ENCODE measurements around the gene PELI2.

Gene PELI2

DNA sequence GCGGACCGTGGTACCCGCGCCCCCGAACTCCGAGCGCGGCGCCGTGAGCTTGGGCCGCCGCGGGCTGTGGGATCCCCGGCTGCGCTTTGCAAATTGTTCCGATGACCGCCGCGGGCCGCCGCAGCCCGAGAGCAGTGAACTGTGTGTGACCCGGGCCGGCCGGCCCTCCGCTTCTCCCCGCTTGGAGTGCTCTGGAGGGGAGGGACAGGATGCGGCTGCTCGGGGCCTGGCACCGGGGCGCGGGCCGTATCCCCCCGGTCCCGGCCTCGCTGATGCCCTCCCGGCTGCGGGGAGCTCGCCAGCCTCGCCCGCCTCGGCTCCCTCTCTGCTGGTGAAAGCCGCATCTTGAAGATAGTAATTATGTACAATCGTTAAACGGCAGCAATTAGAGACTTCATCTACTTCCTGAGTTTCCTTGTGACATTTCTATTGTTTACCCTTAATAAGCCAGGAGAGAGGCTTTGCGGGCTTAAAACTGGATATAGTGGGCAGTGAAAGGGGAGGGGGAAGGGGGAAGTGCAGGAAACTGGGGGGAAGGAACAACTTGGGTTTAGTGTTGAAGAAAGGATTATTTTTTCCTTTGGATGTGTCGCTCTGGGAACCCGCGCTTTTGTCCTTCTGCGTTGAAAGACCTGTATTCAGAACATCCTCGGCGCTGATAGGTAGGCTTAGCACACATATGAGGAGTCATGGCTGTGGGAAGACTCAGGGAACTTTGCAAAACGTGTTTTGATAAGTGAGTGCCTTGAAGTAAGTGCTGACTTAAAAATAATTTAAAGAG, 1.2 kb downstream of the PELI2 start:
- peak; percentile 69 for DNase-seq

DNA sequence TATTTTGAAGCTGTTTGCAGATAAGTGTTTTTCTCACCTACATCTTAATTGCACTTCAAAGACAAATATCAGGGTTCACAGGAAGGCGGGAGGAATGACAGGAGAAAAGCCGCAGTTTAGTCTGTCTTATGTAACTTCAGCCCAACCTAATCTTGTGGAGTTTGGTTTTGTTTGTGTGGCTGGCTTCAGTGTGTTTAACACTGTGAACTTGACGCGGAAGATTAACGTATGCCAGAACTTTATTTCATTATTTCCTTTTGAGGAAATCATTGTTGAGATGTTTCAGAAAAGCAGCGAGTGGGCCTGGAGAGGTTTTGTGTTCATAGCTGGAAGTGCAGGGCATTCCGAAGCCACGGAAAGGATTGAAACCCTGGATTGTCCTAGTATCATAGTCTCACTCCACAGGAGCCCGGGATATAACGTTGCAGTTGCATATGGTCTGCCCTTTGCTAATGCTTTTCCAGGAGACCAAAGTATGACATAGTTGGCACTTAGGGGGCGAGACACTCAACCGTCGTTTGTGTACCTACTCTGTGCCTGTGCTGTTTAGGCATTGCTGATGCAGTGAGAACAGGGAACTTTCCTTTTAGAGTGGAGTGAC, 2.0 kb downstream of the PELI2 start:
- DNase-seq, result peak; percentile 55

DNA sequence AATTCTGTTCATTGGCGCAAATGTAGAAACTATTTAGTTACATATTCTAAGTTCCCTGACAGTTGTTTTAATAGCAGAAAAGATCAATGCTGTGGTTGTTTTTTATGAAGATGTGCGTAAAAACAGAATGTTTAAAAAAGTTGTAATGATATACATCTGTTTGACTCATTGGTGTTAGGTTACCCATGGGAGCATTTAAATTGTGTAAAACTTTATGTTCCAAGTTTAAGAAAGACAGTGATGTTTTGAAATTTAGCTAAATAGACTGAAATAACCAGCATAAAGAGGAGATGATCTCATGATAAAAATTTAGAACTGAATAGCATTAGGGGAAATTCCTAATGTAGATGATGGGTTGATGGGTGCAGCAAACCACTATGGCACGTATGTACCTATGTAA, 3.6 kb downstream of the PELI2 start:
- no peak for DNase-seq

DNA sequence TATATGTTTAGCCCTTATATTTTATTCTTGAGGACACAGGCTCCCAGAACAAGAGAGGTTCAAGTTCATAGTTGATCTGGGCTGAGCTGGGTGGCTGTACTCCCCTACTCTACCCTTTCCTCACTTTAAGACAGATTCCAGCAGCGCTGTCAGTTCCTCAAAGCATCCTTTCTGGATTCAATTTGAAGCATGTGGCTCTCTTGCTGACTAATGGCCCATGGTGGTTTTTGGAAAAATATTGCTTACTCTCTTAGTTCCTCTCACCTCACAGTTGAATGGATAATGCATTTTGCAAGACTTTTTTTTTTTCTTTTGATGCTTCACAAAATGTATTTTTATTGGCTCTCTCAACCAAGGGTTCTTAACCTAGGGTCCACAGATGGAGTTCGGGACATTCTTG, 4.1 kb downstream of the PELI2 start:
- no peak for DNase-seq

DNA sequence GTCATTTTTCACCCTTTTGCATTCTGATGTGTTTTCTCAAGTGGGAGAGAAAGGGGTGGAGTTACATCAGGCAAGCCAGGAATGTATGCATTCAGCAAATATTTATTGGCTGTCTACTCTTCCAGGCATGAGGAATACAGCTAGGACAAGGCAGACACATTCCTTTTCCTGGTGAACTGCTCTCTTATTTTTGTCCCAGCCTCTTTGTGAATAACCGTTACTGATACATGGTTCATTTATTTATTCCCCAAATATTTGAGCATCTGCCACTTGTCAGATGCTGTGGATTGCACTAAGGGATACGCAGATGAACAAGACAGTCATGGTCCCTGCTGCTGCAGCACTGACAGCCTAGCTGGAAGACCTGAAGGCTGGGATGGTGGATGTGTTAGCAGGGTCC, 6.1 kb downstream of the PELI2 start:
- DNase-seq, result peak; percentile 23

- DNase-seq, result peak; percentile 64
These were observed 7.8 kb downstream of the PELI2 start for GRCh38 chr14:56125772-56126636.

- DNase-seq, result no peak
These were observed 8.4 kb downstream of the PELI2 start for GRCh38 chr14:56126637-56126913.

DNA sequence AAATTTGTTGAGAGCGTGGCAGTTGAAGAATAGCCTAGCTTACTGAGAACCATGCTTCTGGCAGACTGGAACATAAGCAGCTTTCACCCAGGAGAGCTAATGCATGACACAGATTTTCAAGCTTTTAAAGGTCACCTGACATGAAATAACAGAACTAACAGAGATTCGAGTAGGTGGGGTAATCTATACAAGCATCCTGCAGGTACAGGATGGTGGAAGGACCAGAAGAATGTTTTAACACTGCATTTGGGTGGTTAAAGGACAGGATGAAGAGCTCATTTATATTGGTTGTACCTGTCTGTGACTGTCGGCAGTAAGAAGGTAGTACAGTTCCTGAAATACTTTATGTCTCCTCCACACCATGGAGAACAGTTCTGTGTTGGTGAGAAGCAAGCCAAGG, 8.9 kb downstream of the PELI2 start:
- DNase-seq, result peak; percentile 26

- no peak for DNase-seq
These were observed 10.9 kb downstream of the PELI2 start for GRCh38 chr14:56129092-56129491.

DNA sequence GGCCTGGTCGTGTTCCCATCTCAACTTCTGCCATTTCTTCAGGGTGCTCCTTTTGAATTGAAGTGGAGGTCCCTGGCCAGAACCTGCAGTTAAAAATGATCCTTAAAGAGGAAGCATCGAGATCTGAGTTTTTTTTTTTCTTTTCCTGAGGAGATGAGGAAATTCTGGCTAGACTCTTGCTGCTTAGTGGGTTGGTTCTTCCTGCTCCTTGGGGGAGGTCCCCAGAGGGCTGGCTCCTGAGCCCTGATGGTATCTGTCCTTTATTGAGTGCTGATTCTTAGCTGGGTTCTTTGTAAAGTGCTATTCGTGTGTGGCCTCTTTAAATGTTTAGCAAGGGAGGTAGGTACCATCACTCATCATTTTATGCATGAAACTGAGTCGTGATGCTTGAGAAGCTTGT, 11.7 kb downstream of the PELI2 start:
- no peak for DNase-seq

GRCh38 chr14:56131004-56131864, 13.0 kb downstream of the PELI2 start:
- peak; percentile 55 for DNase-seq

DNA sequence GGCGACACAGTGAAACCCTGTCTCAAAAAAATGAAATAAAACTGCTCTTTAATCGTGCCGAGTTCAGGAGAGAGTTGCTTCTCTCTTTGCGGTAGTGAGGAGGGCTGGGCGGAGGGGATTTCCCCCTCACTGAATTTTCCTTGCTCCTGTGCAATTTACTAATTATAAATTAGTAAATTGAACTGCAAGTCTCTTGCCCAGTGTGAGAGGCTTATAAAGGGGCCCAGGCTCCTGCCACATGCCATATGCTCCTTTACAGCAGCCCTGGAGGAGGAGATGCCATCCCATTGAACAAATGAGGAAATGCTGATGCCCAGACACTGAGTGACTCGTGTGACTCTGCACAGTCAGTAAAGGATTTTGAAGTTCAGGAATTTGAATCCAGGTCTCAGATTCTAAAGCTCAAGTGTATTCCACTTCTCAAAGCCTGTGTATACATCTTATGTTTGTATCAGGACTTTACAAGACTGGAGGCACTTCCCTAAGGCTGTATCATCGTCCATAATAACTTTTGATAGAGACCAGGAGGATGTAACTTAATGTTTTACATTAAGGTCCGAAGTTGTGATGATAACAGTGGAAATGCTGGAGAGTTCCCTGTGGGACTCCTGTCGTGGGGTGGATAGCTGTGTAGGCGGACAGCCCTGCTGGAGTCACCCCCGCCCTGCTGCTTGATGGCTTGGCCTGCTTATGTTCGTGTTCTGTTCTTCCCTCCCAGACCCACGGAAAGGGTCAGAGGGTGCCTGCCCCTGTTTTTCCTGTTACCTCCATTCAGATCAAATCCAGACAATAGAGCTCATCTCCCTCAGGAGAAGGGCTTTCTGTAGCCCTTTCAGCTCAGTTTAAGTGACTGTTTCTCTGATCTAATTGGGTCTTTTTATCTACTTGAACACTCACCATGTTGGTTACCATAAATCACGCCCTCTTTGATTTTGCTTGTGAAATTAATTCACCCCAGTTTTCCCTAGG, 13.9 kb downstream of the PELI2 start:
- DNase-seq, result no peak

GRCh38 chr14:56133547-56133946, 15.3 kb downstream of the PELI2 start:
- DNase-seq, result peak; percentile 68

- no peak for DNase-seq
These were observed 16.8 kb downstream of the PELI2 start for GRCh38 chr14:56135001-56135400.

- DNase-seq, result no peak
These were observed 17.5 kb downstream of the PELI2 start for GRCh38 chr14:56135668-56136067.

DNA sequence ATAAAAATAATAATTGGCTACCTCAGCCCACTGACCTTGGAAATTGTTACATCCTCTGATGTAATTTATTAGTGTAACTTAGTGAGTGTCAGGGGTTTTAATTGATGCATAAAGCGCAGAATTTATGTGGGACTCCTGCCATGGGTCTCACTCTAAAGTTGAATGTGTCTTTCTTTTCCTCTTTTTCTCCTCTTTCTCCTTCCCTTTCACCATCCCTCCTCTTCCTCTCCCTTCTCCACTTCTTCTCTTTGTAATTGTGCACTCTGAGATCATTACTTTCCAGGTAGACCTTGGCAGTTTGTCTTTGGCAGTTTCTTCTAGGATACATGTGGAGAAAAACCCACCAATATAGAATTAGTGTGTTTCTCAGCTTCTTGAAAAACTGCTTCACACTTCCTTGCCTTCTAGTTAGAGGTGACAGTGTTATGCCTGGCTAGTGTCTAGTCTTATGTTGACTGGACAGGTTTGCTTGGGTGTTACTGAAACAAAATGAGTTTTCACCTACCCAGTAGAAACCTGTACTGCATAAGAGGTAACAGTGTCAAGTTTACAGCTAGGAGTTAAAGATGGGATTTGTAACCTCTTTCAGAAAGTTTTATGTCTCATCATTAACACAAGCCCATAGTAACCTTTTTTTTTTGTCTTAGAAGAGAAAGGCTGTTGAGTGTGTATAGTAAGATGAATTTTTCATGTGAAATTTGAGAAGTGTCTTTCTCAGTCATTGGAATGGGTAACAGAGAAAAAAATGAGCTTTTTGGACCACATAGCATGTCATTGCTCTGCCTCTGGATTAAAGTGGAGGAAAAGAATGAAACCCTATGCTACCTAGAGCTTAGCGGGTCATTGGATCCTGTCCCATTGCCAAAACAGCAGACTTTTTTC, 18.6 kb downstream of the PELI2 start:
- no peak for DNase-seq

GRCh38 chr14:56137453-56137807, 19.2 kb downstream of the PELI2 start:
- DNase-seq, result no peak

DNA sequence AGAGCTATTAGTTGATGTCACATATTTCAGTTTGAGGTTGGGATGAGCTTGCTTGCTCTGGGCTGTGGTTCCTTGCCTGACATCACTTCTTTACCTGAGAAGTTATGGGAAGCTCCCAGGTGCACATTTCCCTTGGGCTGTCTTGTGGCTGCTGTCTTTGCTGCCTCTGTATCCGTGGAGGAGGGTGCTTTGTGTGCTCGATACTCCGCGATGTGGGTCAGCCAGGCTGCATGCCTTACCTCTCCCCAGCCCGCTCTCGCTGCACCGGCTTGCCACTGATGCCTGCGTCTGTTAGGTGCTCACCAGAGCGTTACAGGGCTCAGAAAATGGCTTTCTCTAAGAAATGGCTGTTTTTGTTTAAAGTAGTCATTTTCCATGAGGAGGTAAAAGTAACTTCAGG, 19.6 kb downstream of the PELI2 start:
- DNase-seq, result no peak

- DNase-seq, result no peak
These were observed 20.7 kb downstream of the PELI2 start for GRCh38 chr14:56138928-56139327.

GRCh38 chr14:56142314-56142713, 24.1 kb downstream of the PELI2 start:
- no peak for DNase-seq

DNA sequence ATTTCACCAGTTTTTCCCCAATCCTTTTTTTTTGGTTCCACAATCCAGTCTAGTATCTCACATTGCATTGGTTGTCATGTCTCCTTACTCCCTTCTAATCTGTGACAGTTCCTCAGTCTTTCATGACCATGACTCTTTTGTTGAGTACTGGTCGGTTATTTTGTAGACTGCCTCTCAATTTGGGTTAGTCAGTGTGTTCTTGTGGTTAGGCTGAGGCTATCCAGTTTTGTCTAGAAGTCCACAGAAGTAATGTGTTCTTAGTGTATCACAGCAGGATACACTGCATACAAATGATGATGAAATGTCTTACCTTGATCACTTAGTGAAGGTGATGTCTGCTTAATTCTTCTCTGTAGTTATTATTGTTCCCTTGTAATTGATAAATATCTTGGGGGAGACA, 24.8 kb downstream of the PELI2 start:
- DNase-seq, result no peak
